Natural killer cell (primary cell): Measurements from ENCODE around the gene LMBR1. TPM values are rescaled to one million over a fixed set of nuclear protein-coding genes. Genes with fewer than 3 reads are reported as not detected.

Experiments
- ATAC-seq, 3 donors: fragments of 150-1000 bp in 2 of 3; fragments of 200-7000 bp in 1 of 3; cut with Tn5 transposase; 1 replicate in 1 of 3; 2 replicates in 2 of 3; pipeline ENCODE4 v1.10.0; 2021; ENCODE audit warnings: mild to moderate bottlenecking in 2 of 3, moderate library complexity in 2 of 3
- DNase-seq, 2 donors: peaks; one replicate each; pipeline versions ENCODE4 v3.0.0 to v3.0.0-alpha.2; 2013 to 2021; ENCODE audit warnings: mixed read lengths in 1 of 2
- H3K27ac ChIP-seq: one replicate; pipeline ENCODE4 v1.5.1; 2013; ENCODE audit warnings: mild to moderate bottlenecking, low read length
- H3K27me3 ChIP-seq: one replicate; pipeline ENCODE4 v1.6.1; 2013; ENCODE audit warnings: low read length; ENCODE audit not compliant: control insufficient read depth, insufficient read depth
- H3K36me3 ChIP-seq: one replicate; pipeline ENCODE4 v1.6.1; 2013; ENCODE audit warnings: low read length; ENCODE audit not compliant: control insufficient read depth, insufficient read depth
- H3K4me1 ChIP-seq: one replicate; pipeline ENCODE4 v1.6.1; 2013; ENCODE audit warnings: low read length; ENCODE audit not compliant: control insufficient read depth, insufficient read depth
- H3K4me3 ChIP-seq: one replicate; pipeline ENCODE4 v1.5.1; 2013; ENCODE audit warnings: low read length
- H3K9me3 ChIP-seq: one replicate; pipeline ENCODE4 v1.6.1; 2013; ENCODE audit warnings: low read length; ENCODE audit not compliant: control insufficient read depth, insufficient read depth
- H3K27ac Mint-ChIP-seq, 2 donors: one replicate each; pipeline ENCODE4 v1.8.0; 2022; ENCODE audit warnings: mild to moderate bottlenecking in 2 of 2, mixed read lengths in 2 of 2, moderate library complexity in 1 of 2
- H3K27me3 Mint-ChIP-seq, 2 donors: one replicate each; pipeline ENCODE4 v1.8.0; 2022; ENCODE audit warnings: low read depth in 2 of 2, mixed read lengths in 2 of 2
- H3K36me3 Mint-ChIP-seq: one replicate; pipeline ENCODE4 v1.8.0; 2022; ENCODE audit warnings: mixed read lengths
- H3K4me1 Mint-ChIP-seq, 2 donors: one replicate each; pipeline ENCODE4 v1.8.0; 2022; ENCODE audit warnings: mixed read lengths in 2 of 2
- H3K4me3 Mint-ChIP-seq: one replicate; pipeline ENCODE4 v1.8.0; 2022; ENCODE audit warnings: mild to moderate bottlenecking, moderate library complexity, mixed read lengths
- H3K9me3 Mint-ChIP-seq, 2 donors: one replicate each; pipeline ENCODE4 v1.8.0; 2022; ENCODE audit warnings: mixed read lengths in 2 of 2
- CTCF ChIP-seq: fragments of 200-600 bp; IDR thresholded peaks from one replicate; pipeline ENCODE4 v1.8.0; 2022; ENCODE audit warnings: antibody characterized with exemption
- WGBS: methylation state at CpG from one replicate; pipeline ENCODE4 v1.1.7; 2013; ENCODE audit warnings: missing lambda C conversion rate; ENCODE audit not compliant: insufficient coverage; 5-methylcytosine and 5-hydroxymethylcytosine counted together
- intact Hi-C: fragments of 100-400 bp; cut with micrococcal nuclease; formaldehyde crosslinking; loops from one replicate; pipeline ENCODE4 v1.14.2; 2022
- total RNA-seq, 4 donors: library from RNA; stranded (reverse); fragments of 120-200 nt in 1 of 4; gene quantifications; one replicate each; pipeline versions ENCODE4 v1.2.3 to v1.2.4, GENCODE V29; 2013 to 2022

Gene LMBR1
- total RNA-seq, 3 donors from 2014 or later (not counting 1 experiment from before 2014, with no cell fraction given), result 60.4 to 71.7 (median 66.1) TPM

- intact Hi-C loops, result no loop called here
- H3K4me3 Mint-ChIP-seq, result no peak overlapping the region
- H3K27me3 Mint-ChIP-seq, result no peaks in the 10 kb centered on the region
- H3K9me3 ChIP-seq, result no peaks in the 10 kb centered on the region
- H3K4me1 ChIP-seq, result no peaks in the 10 kb centered on the region
- ATAC-seq (no peak), DNase-seq (no peak)
- H3K27ac Mint-ChIP-seq, result no peak overlapping the region
- no peaks in the 10 kb centered on the region for H3K9me3 Mint-ChIP-seq
- no peak for TF ChIP-seq CTCF
- no peaks in the 10 kb centered on the region for H3K4me1 Mint-ChIP-seq
- H3K36me3 Mint-ChIP-seq, result no peaks in the 10 kb centered on the region
- no peak overlapping the region for H3K27ac ChIP-seq
- H3K36me3 ChIP-seq, result peaks cover 2% of the 10 kb centered on the region
- no peaks in the 10 kb centered on the region for H3K27me3 ChIP-seq
- no peak overlapping the region for H3K4me3 ChIP-seq
- WGBS, result 97% methylated on average over 19 of the region's 19 CpGs
These were observed 223.8 kb downstream of the LMBR1 start for GRCh38 chr7:156669035-156669828.

GRCh38 chr7:156668130-156668741, 224.7 kb downstream of the LMBR1 start:
- ATAC-seq, result no peak
- intact Hi-C loops, result no loop called here
- H3K4me1 Mint-ChIP-seq, result no peaks in the 10 kb centered on the region
- no peak overlapping the region for H3K4me3 Mint-ChIP-seq
- DNase-seq, result no peak
- no peak overlapping the region for H3K27ac Mint-ChIP-seq
- Histone ChIP-seq H3K9me3 (no peaks in the 10 kb centered on the region), H3K27ac (no peak overlapping the region), H3K27me3 (no peaks in the 10 kb centered on the region), H3K4me1 (no peaks in the 10 kb centered on the region), H3K36me3 (peaks cover 2% of the 10 kb centered on the region), H3K4me3 (no peak overlapping the region)
- H3K9me3 Mint-ChIP-seq, result no peaks in the 10 kb centered on the region
- H3K27me3 Mint-ChIP-seq, result no peaks in the 10 kb centered on the region
- no peaks in the 10 kb centered on the region for H3K36me3 Mint-ChIP-seq
- 97% methylated on average over 13 of the region's 13 CpGs for WGBS
- no peak for TF ChIP-seq CTCF

GRCh38 chr7:156667110-156667426, 225.9 kb downstream of the LMBR1 start:
- WGBS, result 92% methylated on average over 1 of the region's 1 CpG
- Histone ChIP-seq H3K36me3 (no peaks in the 10 kb centered on the region), H3K27me3 (no peaks in the 10 kb centered on the region), H3K4me1 (no peaks in the 10 kb centered on the region), H3K27ac (no peak overlapping the region), H3K9me3 (no peaks in the 10 kb centered on the region), H3K4me3 (no peak overlapping the region)
- no peak for TF ChIP-seq CTCF
- no peak for DNase-seq
- ATAC-seq, result no peak
- H3K4me3 Mint-ChIP-seq, result no peak overlapping the region
- H3K27ac Mint-ChIP-seq, result no peak overlapping the region
- H3K36me3 Mint-ChIP-seq, result no peaks in the 10 kb centered on the region
- H3K4me1 Mint-ChIP-seq, result no peaks in the 10 kb centered on the region
- intact Hi-C loops, result no loop called here
- no peaks in the 10 kb centered on the region for H3K9me3 Mint-ChIP-seq
- no peaks in the 10 kb centered on the region for H3K27me3 Mint-ChIP-seq
